ENCODE data around the gene FAM3B.

GRCh38 chr21:41315726-41316125, 875 bp upstream of the FAM3B start:
- TF ChIP-seq CTCF (IDR thresholded peaks at IDR 0.05; ENCODE audit: low read length) (no peak), EZH2 (IDR thresholded peaks at IDR 0.05; ENCODE audit: borderline replicate concordance, low read length) (no peak)

All from OCI-LY1 (cell line).